22Rv1 (cell line): ENCODE data around the gene WWTR1.

Source experiments
- H3K27ac ChIP-seq: fragments of 450-650 bp; 2 replicates; pipeline ENCODE4 v1.5.1; 2017
- ZFX ChIP-seq: fragments of 450-650 bp; IDR thresholded peaks from 2 replicates; pipeline ENCODE4 v1.6.1; 2017; ENCODE audit warnings: antibody characterized with exemption, borderline replicate concordance
- TF ChIP-seq, protein P1 (sequence below): fragments of 450-650 bp; IDR thresholded peaks from 2 replicates; pipeline ENCODE4 v1.5.1; 2017; ENCODE audit warnings: mild to moderate bottlenecking

WWTR1 gene

DNA sequence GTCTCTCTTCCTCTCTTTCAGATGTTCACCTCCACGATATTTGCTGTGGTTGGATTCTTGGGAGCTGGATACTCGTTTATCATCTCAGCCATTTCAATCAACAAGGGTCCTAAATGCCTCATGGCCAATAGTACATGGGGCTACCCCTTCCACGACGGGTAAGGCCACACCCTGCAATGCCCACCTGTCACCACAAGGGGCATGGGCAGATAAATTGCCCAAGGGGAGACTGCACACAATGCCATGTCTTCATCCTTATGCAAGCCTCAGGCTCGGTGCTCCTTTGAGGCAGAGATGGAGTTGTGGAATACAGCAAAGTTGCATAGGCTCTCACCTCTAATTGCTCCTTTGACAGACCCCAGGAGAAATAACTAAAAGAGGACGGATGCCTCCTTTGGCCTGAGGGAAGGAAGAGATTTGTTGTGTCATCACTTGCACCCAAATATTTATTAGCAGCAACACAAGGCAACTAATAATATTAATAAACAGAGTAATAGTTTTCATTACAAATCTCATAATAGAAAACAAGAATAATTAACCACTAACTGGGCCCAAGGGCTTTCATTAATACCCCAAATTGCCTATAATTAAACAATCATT is 170.1 kb downstream of the WWTR1 start:
- no peak overlapping the region for H3K27ac ChIP-seq
- TF ChIP-seq ZFX = no peak
- TF ChIP-seq, protein P1, sequence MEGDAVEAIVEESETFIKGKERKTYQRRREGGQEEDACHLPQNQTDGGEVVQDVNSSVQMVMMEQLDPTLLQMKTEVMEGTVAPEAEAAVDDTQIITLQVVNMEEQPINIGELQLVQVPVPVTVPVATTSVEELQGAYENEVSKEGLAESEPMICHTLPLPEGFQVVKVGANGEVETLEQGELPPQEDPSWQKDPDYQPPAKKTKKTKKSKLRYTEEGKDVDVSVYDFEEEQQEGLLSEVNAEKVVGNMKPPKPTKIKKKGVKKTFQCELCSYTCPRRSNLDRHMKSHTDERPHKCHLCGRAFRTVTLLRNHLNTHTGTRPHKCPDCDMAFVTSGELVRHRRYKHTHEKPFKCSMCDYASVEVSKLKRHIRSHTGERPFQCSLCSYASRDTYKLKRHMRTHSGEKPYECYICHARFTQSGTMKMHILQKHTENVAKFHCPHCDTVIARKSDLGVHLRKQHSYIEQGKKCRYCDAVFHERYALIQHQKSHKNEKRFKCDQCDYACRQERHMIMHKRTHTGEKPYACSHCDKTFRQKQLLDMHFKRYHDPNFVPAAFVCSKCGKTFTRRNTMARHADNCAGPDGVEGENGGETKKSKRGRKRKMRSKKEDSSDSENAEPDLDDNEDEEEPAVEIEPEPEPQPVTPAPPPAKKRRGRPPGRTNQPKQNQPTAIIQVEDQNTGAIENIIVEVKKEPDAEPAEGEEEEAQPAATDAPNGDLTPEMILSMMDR = peak; percentile 49

DNA sequence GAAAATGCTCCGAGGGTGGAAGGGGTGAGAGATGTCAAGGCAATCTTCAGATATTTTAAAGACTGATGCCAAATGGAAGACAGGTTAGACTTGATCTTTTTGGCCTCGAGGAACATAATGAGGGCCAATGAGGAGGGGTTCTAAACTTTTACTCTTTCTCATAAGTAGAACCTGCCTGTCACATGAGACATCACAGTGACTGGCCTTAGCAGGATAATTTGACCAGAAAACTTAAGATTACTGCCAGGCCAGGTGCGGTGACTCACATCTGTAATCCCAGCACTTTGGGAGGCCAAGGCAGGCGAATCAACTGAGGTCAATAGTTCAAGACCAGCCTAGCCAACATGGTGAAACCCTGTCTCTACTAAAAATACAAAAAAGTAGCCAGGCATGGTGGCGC is 171.1 kb downstream of the WWTR1 start:
- no peak overlapping the region for H3K27ac ChIP-seq
- no peak for TF ChIP-seq ZFX
- TF ChIP-seq, protein P1 = no peak

DNA sequence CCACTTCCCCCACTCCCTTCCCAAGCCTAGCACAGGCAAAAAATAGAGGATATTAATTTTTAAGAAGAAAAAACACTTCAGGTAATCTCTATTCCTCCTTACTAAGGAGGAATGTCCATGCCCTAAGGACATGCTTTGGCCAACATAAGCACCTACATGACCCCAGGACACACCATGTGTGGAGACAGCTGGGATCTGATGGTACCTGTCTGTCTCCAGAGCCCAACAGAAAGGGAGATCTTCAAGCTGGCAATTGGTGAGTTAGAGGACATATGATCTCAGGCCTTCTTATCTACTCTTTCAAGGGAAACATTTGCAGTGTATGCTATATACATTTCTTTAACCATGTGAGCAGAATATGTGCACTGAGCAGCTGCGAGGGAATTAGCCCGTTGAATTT is 176.3 kb downstream of the WWTR1 start:
- no peak for TF ChIP-seq ZFX
- TF ChIP-seq, protein P1 = no peak

DNA sequence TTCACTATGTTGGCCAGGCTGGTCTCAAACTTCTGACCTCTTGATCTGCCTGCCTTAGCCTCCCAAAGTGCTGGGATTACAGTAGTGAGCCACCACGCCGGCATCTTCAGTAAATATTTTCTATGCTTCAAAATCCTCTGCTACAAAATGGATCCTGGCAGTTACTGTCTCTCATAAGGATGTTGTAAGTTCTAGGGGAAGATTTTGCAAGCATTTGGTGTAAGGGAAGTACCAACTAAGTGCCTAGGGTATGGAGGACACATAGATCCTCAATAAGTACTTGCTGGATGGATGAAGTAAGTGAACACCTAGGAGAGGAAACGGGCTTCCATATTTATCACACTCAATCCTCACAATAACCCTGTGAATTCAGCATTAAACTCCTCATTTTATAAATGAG is 176.8 kb downstream of the WWTR1 start:
- no peak for TF ChIP-seq ZFX
- TF ChIP-seq, protein P1 = no peak
- no peak overlapping the region for H3K27ac ChIP-seq

More for the DNA sequence above, 176.3 kb downstream of the WWTR1 start:
- H3K27ac ChIP-seq = no peak overlapping the region

DNA sequence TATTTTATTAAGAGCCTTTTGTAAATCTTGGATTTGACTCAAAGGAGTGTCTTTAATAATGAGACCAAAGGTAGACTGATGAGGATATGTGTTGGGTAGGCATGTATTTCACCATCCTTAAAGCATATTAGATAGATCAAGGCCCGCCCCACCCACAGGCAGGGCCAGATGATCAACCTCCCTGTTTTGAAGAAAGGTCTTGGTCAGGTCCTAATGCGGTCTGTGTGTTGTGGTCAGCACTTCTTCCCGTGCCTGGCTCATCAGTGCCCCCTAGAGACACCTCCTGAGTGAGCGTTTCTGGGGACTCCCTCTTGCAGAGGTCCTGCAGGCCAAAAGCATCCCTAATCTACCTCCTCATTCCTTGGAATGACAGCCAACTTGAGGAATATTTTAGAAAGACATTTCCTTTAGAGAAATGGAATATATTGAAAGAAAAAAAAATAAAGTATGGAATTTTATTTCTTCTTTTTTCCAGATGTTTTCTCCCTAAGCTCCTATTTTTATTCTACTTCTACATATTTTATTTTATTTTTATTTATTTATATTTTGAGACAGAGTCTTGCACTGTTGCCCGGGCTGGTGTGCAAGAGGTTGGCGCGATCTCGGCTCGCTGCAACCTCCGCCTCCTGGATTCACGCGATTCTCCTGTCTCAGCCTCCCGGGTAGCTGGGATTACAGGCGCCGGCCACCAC is 177.4 kb downstream of the WWTR1 start:
- TF ChIP-seq, protein P1 = peak; percentile 90
- no peak for TF ChIP-seq ZFX
- H3K27ac ChIP-seq = no peak overlapping the region; the same call in 1 of the 2 replicates

DNA sequence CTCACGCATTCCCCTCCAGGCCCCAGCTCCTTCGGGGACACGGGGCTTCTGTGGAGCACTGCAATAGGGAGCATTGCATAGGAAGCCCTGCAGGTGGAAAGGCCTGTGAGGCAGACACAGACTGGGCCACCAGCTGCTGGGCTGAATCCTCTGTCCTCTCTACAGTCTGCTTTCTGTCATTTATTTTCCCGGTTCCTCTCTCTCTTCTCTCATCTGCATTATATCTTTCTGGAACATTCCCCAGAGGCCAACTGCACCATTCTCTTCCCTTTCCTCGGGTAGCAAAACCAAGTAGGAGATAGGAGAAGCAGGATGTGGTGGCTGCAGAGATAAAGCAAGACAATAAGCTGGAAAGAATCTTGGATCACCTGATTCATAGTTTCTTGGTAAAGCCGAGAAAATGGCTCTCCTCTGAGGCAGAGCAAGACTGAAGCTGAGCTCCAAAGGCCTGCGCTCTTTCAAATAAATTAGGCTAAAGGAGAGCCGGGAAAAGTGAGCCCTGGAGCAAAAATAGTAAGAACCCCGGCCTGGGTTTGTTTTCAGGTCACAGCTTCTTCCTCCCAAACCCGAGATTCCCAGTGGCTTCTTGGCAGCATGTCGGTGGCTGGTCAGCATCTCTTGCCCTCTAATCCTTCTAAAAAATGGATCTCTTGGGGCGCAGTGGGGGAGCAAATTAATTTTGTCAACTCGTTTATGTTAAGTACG is 178.1 kb downstream of the WWTR1 start:
- TF ChIP-seq ZFX = no peak
- TF ChIP-seq, protein P1 = no peak
- peak overlapping the region; percentile 46 for H3K27ac ChIP-seq

DNA sequence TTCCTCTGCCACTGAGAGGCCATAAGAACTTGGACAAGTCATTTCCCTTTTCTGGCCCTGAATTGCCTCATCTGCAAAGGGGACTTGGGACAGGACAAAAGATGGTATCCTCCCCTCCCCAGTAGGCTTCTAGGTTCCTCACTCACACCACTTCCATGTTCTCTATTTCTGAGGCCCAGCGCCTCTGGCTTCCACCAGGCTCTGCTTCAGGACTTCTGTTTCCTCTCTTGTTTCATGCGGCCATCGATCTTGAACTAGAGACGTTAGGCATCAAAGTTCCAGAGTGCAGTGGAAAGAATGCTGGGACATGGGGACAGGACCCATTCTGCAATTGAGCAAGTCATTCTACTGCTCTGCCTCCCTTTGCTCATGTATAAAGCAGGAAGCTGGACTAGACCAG is 181.6 kb downstream of the WWTR1 start:
- no peak overlapping the region for H3K27ac ChIP-seq
- TF ChIP-seq ZFX = no peak
- TF ChIP-seq, protein P1 = no peak
